Inferior parietal cortex (tissue), 1 donor: ENCODE results near the gene WDFY2.
"Not testable (repeated sequence)": the region's sequence is repeated elsewhere in the genome, so short reads cannot be mapped to it uniquely, and the experiment has no call there.

Experiments used
- DNase-seq: peaks from one replicate; pipeline ENCODE4 v3.0.0-alpha.2; 2016; ENCODE audit errors: extremely low spot score

Gene WDFY2

DNA sequence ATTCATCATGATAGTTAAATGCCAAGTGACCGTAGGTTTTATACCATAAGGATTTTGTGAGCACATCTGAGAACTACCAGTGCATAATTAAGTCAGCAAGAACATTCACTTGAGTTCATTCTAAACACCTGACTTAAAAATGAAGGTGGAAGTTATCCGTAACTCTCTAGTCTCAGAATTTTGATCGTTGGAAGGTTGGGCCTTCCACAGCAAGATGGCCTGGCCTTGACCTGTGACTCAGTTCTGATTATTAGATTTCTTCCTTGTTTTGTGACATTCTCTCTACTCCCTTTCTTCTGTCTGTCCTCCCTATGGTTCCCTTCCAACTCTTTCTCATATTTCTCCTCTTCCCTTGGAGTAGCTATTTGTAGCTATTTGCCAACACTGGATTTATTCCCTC is 20.0 kb upstream of the WDFY2 start:
- DNase-seq = no peak

DNA sequence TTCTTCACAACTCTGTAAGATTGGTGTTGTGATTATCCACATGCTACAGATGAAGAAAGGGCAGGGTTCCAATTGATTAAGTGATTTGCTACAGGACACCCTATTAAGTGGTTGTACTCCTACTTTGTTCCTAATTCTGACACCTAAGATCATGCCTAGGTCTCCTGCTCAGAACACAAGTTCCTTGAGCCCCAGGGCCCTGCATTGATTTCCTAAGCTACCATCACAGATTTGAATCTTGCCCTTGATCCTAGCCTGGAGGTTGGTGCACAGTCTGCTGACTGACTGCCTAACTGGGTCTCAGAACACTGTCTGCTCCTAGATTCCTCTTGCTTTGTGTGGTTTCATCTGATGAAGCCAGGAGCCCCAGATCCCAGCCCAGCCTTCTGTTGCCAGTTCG is 19.6 kb upstream of the WDFY2 start:
- DNase-seq = no peak

DNA sequence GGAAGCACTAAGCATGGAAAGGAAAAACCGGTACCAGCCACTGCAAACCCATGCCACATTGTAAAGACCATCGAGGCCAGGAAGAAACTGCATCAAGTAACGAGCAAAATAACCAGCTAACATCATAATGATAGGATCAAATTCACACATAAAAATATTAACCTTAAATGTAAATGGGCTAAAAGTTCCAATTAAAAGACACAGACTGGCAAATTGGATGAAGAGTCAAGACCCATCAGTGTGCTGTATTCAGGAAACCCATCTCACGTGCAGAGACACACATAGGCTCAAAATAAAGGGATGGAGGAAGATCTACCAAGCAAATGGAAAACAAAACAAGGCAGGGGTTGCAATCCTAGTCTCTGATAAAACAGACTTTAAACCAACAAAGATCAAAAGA is 15.3 kb upstream of the WDFY2 start:
- DNase-seq = not testable (repeated sequence)

DNA sequence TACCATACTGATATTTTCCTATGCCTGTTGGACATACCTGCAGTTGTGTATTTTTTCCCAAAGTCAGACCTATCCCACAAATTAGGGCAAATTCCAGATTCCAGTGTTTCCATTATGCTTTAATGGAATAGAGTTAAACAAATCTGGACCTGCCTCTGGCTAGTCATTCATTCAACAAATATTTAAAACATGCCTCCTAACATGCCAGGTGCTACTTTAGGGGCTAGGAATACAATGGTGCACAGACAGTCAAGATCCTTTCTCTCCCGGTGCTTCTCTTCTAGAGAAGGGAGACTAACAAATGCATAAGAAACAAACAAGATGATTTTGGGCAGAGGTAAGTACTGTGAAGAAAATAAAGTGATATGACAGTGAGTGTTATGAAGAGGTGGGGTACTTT is 7.5 kb upstream of the WDFY2 start:
- DNase-seq = no peak

DNA sequence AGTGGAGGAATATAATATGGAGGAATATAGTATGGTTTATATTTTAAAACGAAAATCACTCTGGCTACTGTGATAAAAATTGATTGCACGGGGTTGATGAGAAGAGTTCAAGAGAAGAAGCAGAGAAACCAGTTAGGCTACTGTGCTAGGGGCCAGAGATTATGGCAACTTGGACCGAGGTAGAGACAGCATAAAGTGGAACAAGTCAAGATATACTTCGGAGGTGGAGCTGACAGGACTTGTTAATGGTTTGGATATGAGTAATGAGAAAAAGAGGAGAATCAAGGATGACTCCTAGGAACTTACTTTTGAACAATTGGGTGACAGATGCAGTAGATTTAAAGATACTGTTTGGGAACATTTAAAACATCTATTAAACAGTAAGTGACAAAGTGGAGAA is 6.6 kb upstream of the WDFY2 start:
- DNase-seq = no peak

DNA sequence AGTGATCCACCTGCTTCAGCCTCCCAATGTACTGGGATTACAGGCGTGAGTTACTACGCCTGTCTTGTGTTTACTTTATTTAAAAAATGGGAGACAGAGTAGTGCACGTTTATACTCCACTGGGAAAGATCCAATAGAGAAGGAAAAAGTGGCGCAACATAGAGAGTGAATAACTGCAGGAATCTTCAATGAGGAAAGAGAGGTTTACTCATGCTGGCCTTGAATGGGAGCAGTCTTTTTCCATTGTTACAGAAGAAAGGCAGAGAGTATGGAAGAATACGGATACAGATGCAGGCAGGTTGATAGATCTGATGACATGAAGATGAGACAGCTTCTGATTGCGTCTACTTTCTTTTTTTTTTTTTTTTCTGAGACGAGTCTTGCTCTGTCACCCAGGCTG is 4.6 kb upstream of the WDFY2 start:
- no peak for DNase-seq

DNA sequence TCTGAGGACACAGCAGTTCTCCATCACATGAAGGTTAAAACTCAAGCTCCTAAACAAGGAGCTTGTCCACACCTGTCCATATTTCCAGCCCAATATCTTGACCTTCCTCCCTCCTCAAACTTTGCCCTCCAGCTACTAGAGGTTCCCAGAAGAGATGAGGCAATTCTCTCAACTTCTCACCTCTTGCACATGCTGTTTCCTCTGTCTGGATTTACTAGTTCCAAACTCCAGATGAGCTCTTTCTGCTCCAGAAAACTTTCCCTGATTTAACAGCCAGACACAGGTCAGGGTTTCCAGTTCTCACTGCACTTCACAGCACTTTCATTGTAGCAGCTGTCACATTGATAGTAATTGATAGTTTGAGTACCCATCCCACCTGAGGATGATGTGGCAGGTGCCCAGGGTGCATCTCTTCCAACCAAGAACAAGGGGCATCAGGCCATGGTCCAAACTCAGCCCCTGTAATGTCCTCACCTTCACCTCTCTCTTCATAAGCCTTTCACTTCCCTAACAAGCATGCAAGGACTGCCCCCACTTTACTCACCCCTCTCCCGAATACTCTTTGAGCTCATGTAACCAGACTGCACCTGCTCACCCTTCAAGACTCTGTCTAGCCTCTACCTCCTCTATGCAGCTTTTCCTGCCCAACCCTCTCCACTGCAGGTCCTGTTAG is 3.0 kb upstream of the WDFY2 start:
- DNase-seq = no peak

DNA sequence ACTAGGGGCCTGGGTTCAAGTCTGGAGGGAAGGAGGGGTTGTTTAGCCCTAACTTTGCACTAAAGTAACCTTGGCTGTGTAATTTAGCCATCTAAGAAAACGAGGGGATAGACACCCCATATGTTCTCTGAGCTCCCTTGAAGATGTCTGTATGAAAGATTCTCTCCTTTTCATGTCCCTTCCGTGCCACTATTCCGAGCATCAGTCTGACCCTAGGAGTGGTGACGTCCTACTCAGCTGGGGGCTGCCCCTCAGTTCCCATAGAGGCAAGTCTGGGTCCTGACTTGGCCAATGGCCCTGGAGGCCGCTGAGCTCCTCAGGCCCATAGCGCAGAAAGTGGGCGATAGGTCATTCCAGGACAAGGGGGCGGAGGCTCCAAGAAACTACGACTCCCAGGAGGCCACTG is 790 bp upstream of the WDFY2 start:
- DNase-seq = no peak

DNA sequence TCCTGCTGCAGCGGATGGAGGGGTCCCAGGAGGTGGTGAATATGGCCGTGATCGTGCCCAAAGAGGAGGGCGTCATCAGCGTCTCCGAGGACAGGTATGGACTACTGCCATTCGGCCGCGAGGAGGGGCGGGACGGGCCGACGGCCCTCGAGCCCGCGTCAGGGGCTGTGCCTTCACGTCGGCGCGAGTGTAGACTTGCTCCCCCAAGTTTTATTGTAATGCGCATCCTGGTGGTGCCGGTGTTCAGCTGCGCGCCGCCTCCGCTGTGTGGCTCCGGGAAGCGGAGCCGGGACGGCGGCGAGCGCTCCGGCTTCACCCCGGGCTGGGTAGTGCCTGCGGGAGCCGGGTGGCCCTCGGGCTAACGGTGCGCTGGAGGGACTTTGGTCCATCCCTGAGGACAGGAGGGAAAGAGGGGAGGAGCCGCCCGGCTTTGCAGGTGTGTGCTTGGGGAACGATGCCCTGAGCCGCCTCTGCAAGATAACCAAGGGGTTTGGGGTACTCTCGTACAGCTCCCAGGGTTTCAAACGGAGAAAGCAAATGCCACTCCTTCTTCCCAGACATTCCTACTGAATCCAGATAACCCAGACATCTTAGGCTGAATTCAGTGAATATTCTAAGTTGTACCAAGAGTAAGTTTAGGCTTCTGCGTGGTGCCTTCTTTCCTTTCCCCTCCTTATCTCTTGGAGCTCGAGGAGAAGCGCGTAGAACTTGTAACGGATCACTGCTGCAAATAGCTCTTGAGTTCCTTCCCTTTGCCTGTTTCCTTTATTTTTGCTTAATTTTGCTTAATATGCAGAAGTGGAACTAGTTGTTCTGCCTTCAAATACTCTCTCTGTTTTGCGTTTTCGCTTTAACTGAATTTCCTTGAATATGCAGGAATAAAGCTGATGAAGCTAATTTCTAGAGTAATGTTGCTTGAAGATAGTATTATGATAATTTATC is 740 bp downstream of the WDFY2 start:
- peak; percentile 60 for DNase-seq

DNA sequence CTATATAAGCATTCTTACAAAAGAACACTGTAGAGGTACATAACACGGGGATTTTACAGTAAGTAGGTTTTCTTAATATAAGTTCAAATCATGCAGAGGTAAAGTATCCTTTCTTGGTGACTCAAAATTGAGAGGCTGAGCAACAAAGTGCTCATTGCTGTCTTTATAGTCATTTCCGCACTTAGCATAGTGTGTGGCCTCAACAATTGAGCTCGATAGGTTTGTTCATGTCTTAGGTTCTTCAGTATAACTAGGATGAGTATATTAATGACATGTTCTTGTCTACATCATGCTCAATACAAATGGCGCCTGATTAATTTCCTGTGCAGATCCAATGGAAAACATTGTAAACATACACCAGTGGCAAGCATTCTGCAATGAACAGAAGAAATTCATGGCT is 1.4 kb downstream of the WDFY2 start:
- DNase-seq = peak; percentile 32

DNA sequence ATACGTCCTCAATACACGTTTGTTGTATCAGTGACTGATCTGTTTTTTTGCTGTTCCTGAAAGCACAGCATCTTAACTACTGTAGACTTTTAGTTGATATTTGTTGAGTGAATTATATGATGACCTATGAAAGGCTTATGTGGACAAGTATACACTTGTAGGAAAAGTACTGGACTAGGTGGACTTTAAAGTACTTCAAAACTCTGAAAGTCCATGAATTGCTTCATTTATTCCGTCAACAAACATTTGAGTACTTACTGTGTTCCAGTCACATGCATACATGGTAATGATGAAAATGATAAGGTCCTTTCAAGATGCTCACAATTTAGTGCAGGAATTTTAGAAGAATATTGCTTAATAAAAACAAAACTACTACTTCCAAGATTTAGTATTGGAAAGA is 3.1 kb downstream of the WDFY2 start:
- no peak for DNase-seq

DNA sequence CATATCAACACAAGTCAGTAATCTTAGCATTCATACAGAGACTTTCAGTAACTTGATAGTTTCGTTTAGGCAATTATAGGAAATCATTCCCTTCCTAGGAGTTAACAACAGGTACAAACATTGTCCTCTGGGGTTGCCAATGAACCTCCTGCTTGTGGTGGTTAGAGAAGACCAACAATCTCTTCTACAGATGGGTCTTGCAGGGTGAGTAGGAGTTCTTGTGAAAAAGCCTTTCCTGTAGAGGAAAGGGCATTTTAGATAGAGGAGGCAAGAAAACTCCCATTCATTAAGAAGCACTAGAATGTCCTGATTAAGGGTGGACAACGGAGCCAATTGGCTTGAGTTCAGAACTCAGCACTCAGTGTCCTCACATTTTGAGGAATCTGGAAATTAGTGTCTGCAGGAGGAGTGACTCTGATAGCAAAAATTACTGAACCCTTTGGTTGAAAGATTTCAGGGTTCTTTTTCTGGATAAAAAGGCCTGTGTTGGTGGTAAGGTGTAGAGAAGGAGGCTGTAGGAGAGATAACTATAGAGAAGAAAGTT is 4.2 kb downstream of the WDFY2 start:
- no peak for DNase-seq

DNA sequence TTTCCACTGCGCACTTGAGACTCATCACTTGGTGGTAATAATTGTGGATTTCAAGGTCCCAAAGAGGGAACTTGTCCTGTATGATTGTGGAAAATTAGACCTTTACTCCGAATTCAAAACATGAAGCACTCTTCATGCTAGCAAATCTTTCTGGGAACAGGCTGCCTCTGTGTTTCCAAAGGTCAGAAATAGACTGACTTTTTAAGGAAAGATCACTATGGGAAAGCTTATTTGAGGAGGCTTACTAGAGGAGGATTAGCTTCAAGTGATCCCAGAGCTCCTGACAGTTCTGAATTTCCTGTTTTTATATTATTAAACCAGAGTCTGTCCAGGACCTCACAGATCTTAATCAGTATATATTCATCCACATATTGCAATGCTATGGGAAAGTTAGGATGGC is 5.5 kb downstream of the WDFY2 start:
- no peak for DNase-seq

DNA sequence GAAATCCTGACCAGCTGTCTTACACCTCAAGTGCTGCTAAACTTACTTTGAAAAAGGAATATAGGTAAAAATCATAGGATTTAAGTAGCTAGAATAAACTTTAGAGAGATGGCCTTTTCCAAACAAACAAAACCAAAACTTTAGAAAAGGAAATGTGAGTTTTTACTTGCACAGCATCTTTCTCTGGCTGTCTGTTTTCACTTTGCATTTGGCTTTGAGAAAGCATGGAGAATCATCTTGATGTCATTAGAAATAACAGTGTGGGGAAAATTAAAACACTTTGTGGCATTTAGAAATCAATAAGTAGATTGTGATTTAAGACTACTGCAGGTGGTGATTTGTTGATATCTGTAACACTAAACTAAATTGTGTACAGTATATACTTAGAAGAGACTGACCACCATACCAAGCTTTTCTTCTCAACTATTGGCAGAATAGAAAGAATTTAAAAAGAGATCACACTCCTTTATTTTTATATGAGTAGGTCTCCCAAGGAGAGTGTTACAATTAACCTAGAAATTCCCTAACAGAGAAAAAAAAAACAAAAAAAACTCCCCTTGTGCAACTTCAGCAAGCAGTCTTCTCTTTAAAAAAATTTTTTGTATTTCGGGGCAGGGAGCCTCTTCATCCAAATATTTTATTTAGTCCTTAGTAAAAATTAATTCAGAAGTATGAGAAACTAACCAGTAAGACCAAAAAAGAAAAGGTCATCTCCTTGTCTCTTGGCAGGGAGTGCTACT is 6.1 kb downstream of the WDFY2 start:
- DNase-seq = no peak

DNA sequence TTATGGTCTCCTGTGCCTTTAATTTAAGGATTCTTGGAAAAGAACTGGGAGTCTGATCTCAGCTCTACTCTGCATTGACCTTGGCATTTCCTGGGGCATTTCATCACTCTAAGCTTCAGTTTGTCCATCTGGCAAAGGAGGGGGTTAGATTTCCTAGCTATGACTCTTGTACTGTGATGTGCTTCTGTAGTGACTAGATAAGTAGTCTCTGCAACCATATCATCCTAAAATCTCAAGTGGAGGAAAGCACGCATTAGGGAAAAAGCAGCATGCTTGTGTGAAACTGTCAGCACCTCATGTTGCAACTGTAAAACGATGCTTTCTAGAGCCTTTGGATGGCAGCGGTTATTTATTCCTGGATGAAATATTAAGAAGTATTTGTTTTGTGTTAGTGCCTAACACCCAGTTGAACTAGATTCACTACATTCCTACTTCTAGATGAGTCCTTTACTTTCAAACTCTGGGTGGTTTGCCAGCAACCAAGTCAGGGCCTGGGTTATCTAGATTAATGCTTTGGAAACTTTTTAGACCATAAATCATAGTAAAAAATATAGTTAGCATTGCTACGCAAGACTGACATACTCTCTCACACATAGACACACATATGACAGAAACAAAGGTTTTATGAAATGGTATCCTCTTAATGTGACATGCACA is 6.8 kb downstream of the WDFY2 start:
- DNase-seq = no peak

DNA sequence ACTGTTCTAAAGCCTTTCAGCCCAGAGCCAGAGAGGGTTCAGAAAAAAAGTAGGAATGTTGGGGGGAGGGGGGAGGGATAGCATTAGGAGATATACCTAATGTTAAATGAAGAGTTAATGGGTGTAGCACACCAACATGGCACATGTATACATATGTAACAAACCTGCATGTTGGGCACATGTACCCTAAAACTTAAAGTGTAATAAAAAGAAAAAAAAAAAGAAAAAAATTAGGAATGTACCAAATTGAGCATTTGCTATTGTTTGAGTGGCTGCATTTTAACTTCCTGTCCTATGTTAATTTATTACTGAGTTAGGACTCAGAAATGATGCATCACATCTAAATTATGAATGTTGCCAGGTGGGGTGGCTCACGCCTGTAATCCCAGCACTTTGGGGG is 7.7 kb downstream of the WDFY2 start:
- DNase-seq = not testable (repeated sequence)

DNA sequence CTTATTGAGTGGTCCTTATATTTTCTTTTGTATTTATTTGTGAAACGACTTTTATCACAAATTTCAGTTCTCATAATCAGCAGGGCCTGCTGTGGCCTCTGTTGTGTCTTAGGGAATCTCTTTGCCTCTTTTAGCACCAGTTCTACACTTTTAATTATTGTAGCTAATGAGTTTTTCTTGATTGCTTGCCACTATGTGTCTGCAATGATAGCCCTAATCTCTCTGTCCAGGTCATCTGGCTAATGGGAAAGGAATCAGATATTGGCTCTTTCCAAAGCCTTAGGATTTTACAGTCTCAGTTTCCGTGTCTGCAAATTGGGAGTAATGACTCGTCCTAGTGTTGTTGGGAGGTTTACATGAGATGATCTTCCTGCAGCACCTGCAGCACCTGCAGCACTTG is 10.2 kb downstream of the WDFY2 start:
- no peak for DNase-seq

DNA sequence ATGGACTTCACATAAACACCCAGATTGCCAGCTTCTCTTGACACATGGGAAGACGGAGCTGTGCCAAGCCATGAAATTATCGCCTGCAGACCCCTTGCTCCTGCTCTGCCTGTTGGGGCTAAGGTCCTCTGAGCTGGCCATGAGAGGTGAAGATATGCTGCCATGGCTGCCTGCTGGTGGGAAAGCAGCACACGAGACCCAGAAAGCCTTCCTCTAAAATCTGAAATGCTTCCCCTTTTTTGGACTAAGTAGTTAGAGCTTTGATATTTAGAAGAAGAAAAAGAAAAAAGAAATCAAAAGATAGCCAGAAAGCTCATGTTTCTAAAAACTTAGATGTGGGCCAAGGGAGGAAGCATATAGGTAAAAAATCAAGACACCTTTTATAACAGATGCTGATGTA is 11.2 kb downstream of the WDFY2 start:
- DNase-seq = no peak

DNA sequence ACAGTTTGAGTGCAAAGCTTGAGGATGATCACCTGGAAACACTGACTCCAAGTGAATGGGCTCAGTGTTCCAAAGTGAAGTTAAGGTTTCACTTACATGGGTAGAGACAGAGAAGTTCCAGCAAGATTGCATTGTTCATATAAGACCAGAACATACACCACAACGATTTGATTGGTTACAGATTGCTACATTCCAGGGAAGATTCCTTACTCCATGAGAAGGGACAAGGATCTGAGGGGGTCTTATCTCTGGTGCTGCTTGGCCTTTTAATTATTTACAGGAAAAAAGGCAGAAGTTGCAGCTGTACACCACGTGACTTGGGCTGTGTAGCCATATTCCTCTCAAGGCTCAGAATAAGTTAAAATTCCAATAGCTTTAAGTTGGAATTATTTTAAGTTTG is 12.3 kb downstream of the WDFY2 start:
- DNase-seq = no peak

DNA sequence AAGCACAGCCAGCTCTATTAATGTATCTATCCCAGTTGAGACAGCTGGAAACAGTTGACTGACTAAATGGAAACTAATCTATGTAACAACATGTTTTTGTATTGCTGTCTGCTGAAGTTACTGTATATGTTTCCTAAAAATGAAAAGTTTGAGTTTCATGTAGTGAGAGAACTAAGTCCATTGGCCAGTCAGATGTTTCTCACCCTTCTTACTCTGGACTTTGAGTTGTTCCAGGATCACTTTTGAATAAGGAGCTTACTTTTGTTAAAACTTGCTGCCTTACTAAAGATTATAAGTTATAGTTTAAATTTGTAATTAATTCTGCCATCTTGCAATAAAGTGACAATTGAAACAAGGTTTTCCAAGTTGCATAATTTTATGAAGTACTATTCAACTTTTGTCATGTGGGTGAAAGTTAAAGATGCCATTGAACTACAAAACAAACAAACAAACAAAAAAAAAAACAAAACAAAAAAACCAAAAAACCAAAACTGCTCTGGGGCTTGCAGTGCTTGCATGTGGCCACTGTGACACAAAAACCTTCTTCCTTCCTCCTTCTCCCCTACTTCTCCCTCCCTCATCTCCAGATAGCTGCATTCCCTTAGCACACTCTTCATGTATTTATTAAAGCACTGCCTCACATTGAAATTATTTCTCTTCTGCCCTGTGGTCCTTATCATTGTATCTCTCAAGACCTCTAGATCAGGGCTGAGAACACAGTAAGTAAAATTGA is 15.3 kb downstream of the WDFY2 start:
- DNase-seq = no peak

DNA sequence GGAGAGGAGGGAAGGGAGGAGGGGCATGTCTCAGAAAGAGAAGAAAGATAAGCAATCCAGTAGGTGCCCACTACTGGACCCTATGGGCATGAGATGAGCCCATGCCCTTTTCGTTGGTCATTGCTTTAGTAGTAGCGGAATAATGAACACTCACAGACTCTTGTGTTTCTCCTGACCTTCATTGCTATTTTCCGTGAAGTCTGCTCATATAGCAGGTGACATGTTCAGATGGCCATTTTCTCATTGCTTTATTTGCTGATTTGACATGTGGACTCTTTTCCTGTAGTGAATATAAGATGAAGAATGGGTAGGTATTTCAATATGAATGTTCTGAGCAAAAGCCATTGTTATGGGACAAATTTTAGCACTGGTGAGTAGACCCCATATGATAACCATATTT is 16.4 kb downstream of the WDFY2 start:
- DNase-seq = no peak
